MV-4-11 (cell line): ENCODE measurements around the gene OR6K3.

Experiments
- DNase-seq: peaks from one replicate; lab custom pipeline; 2025; lab: John Stamatoyannopoulos, UW

Gene OR6K3

DNA sequence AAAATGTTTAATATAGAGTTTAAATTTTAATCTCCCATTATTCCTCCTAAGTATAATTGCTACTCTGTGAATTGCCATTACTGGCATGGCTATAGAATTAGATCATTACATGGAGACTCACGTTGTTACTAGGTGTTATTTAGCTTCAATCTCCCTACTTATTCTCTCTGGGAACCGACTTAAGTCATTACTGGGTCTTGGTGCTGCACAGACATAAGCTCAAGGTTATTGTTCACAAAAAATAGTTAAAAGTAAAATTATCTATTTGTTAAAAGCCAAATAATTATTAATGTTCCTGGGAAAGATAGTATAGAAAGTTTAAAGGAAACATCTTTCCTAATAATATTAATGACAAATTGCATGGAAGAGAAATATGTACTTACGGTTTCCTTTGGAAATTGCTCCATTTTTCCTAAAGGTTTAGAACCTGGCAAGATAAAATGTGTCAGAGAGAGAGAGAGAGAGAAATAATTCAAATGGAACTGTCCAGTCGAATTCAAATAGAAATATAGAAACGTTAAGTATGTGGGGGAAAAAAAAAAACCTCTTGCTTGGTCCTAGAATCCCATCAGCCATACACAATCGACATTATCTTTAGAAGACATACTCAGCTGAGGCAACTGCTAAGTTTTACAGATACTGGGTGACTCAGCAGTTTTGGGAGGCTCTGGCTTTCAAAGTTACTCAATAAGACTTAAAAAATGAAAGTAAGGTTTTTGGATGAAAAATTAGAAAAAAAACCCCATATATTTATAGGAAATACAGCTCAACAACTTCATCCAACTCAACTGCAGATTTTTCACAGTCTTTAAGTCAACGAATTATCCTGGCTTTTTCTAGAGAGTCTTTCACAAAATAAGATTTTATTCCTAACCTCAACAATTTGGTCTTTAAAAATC lies 34.2 kb downstream of the OR6K3 start, which contains the start of gene SPTA1:
SPTA1 (minus strand) TSS at position 605 of the 899 bp plus-strand sequence; CDS start at position 407, 198 bp downstream.
- peak; percentile 28 for DNase-seq

DNA sequence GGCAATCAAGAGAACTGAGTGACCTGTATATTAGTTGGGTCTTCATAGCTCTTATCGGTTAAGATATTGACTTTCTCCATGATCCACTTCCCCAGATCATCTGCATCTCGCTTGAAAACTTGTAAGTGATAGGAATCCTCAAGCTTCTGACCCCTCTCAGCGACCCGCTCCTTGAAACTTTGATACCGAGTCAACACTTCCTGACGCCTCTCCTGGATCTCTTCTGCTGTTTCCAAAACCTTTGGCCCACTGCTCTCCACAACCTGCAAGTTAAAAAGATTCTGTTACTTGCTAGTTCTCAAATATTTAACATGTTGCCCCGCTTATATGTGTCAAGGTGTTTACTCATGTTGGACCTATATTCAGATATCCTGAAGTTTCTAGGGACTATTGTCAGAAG lies 35.4 kb downstream of the OR6K3 start:
- no peak for DNase-seq

DNA sequence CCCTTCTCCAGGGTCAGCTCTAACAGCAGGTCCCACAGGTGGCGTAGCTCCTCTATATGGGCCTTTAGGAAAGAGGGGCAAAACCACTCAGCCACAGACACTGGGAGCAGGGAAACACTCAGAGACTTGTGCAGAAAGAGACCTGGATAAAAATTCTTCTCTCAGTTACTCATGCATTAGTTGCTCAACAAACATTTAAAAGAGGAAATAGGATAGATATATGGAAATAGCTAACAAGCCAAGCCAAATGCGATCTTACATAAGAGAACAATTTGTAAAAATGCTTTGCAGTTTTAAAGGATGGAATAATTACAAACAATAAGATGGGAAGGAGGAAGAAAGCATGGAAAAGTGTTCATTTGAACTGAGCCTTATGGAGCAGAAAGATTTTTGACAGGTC lies 38.9 kb downstream of the OR6K3 start:
- peak; percentile 19 for DNase-seq

DNA sequence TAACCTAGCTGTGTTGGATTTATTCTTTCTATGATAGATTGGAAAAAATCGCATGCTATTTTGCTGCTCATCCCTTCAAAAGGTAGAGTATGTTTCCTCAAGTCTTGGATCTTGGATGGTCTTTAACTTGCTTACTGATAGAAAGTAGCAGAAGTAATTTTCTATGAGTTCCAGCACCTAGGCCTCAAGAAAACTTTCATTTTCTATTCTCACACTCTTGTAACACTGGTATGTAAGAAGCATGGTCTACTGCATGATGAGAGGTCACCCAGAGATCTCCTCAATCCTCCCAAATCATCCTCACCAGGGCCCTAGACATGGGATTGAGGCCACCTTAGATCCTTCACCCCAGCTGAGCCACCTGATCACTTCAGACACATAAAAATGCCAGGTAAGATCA lies 41.2 kb downstream of the OR6K3 start:
- DNase-seq: no peak

DNA sequence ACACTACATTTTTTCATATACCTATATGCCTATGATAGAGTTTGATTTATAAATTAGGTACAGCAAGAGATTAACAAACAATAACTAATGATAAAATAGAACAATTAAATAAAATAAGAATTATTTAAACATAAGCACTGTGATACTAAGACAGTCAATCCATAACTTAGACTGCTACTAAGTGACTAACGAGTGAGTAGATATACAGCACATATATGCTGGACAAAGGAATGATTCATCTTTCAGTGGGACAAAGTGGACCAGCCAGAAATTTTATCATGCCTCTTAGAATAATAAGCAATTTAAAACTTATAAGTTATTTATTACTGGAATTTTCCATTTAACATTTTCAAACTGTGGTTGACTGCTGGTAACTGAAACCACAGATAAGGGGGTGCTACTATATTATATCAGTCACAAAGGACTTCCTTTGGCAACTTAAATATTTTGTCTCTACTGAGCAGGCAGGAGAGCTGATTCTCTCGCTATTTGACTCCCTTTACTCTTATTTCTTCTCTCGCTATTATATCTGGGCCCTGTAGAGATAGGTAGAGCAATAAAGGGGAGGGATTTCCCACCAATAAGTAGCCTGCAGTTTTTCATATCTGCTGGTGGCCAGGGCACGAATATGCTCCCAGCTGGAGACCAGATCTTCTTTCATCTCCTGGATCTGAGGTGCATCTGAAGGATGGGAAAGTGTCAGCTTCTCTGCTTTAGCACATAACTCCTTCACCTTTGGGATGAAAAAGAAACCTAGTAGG lies 44.8 kb downstream of the OR6K3 start:
- DNase-seq: no peak

DNA sequence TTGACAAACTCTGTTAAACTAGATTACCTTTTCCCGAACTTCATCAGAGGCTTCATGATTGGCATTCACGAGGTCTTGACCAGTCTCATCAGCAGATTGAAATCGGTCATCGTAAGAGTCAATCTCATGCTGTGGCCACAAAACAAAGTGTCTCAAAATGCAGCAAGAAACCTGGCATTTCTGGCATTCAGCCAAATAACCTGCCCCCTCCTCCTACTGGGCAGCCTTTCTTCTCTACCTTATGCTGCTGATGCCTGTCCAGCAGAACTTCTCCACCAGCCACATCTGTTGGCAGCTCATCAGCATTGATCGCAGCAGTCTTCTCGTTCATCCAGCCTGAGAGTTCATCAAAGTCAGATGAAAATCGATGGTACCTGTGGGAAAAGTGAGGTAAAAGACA lies 46.2 kb downstream of the OR6K3 start:
- no peak for DNase-seq
